ENCODE data around the gene SCN4B.

- TF ChIP-seq POLR2A (IDR thresholded peaks at IDR 0.05; ENCODE audit: control extremely low read depth in 1 of 2, low read depth in 2 of 2, low read length in 2 of 2) (no peak), ZNF274 (IDR thresholded peaks at IDR 0.05; ENCODE audit: borderline replicate concordance, extremely low read depth, low read length) (no peak), TCF12 (IDR thresholded peaks at IDR 0.05; ENCODE audit: low read depth, low read length) (no peak), EZH2 (IDR thresholded peaks at IDR 0.05; ENCODE audit: low read depth, low read length, severe bottlenecking) (no peak), RNF2 (IDR thresholded peaks at IDR 0.05; ENCODE audit: borderline replicate concordance, low read depth, low read length, missing control alignments, poor library complexity, severe bottlenecking) (no peak), MAFK (IDR thresholded peaks at IDR 0.05; ENCODE audit: low read depth, low read length) (no peak), HDAC2 (IDR thresholded peaks at IDR 0.05; ENCODE audit: borderline replicate concordance in 1 of 2, low read depth in 2 of 2, low read length in 2 of 2) (no peak), TBP (IDR thresholded peaks at IDR 0.05; ENCODE audit: low read depth, low read length) (no peak), EP300 (IDR thresholded peaks at IDR 0.05; ENCODE audit: borderline replicate concordance in 1 of 2, low read depth in 2 of 2, low read length in 2 of 2) (no peak), CTCF (IDR thresholded peaks at IDR 0.05; ENCODE audit: control extremely low read depth in 1 of 3, insufficient read depth in 1 of 3, low read depth in 1 of 3, low read length in 3 of 3) (no peak), E2F6 (IDR thresholded peaks at IDR 0.05) (no peak), SIN3A (conservative IDR thresholded peaks at IDR 0.05 in 1 of 2, IDR thresholded peaks at IDR 0.05 in 1 of 2; ENCODE audit: low read depth in 1 of 2, low read length in 2 of 2) (no peak), POLR2AphosphoS5 (IDR thresholded peaks at IDR 0.05; ENCODE audit: low read depth, low read length) (no peak)
Measured at GRCh38 chr11:118136341-118136740, 16.3 kb downstream of the SCN4B start.

Measured in H1 (cell line).